ENCODE measurements around the gene JARID2.

- TF ChIP-seq NFRKB (IDR thresholded peaks at IDR 0.05; ENCODE audit: low read depth): no peak
- no peak for TF ChIP-seq ZNF431 (CRISPR knock-in tag; IDR thresholded peaks at IDR 0.05)
- TF ChIP-seq POLR2A (conservative IDR thresholded peaks at IDR 0.05): no peak
- no peak for TF ChIP-seq USF2 (CRISPR knock-in tag; IDR thresholded peaks at IDR 0.05)
- TF ChIP-seq ZNF586 (CRISPR knock-in tag; conservative IDR thresholded peaks at IDR 0.05): no peak
- no peak for TF ChIP-seq ARNT (IDR thresholded peaks at IDR 0.05)
- TF ChIP-seq ZBTB33 (CRISPR knock-in tag; IDR thresholded peaks at IDR 0.05): no peak
- no peak for TF ChIP-seq CHD4 (IDR thresholded peaks at IDR 0.05; ENCODE audit: insufficient read depth, insufficient replicate concordance, low read depth, low read length, poor library complexity, severe bottlenecking)
- TF ChIP-seq CTCF (IDR thresholded peaks at IDR 0.05 in 2 of 3, conservative IDR thresholded peaks at IDR 0.05 in 1 of 3; ENCODE audit: insufficient read depth in 2 of 3, low read depth in 1 of 3, low read length in 3 of 3): no peak
- no peak for TF ChIP-seq POLR2AphosphoS5 (IDR thresholded peaks at IDR 0.05; ENCODE audit: control insufficient read depth, insufficient read depth, low read depth, low read length)
Observed at GRCh38 chr6:15257357-15258132, 11.7 kb downstream of the JARID2 start.

All from K562 (cell line).